HepG2 (cell line): ENCODE results near the gene B4GALT7. TPM values are rescaled to one million over a fixed set of nuclear protein-coding genes. Genes with fewer than 3 reads are reported as not detected.
A peak's percentile ranks its signal among the peaks of the same experiment; 100 is the strongest.

ENCODE experiments used
- GTF2F1 ChIP-seq: fragments of 150-350 bp; IDR thresholded peaks from 2 replicates; pipeline ENCODE4 v1.6.1; 2014; ENCODE audit warnings: low read length
- NBN ChIP-seq: fragments of 450-650 bp; conservative IDR thresholded peaks from 2 replicates; pipeline ENCODE4 v1.6.1; 2017
- SNAI1 ChIP-seq: sonication (generic); formaldehyde crosslinking; IDR thresholded peaks from 2 replicates; pipeline ENCODE4 v1.5.0; 2020; ENCODE audit warnings: mild to moderate bottlenecking, missing genetic modification reagents, borderline replicate concordance
- SNAPC2 ChIP-seq: sonication (generic); formaldehyde crosslinking; IDR thresholded peaks from 2 replicates; pipeline ENCODE4 v1.8.1; 2022; ENCODE audit warnings: mild to moderate bottlenecking, missing genetic modification reagents
- TMF1 ChIP-seq: sonication (generic); formaldehyde crosslinking; IDR thresholded peaks from 2 replicates; pipeline ENCODE4 v1.8.1; 2022; ENCODE audit warnings: low read depth, missing genetic modification reagents
- ZFP36 ChIP-seq: fragments of 150-350 bp; IDR thresholded peaks from 2 replicates; pipeline ENCODE4 v1.6.1; 2018; ENCODE audit warnings: borderline replicate concordance, low read length, low read depth; ENCODE audit not compliant: partially characterized antibody
- ZNF225 ChIP-seq: sonication (generic); formaldehyde crosslinking; IDR thresholded peaks from 2 replicates; pipeline ENCODE4 v1.4.0; 2020; ENCODE audit warnings: mild to moderate bottlenecking, missing genetic modification reagents
- ZNF317 ChIP-seq: sonication (generic); formaldehyde crosslinking; IDR thresholded peaks from 2 replicates; pipeline ENCODE4 v1.5.0; 2020; ENCODE audit warnings: mild to moderate bottlenecking, missing genetic modification reagents
- ZNF451 ChIP-seq: sonication (generic); formaldehyde crosslinking; IDR thresholded peaks from 2 replicates; pipeline ENCODE4 v1.5.0; 2020; ENCODE audit warnings: mild to moderate bottlenecking, missing genetic modification reagents
- polyA plus RNA-seq, 8 experiments: library from polyadenylated mRNA; depleted of rRNA in 3 of 8; stranded (reverse) in 7 of 8; unstranded in 1 of 8; fragments of >200 nt; fragmentation: Illumina TruSeq in 4 of 8; extraction: Trizol in 4 of 8; gene quantifications; 2 replicates each; pipeline versions ENCODE4 v1.2.1 to v1.2.3, GENCODE V29; 2011 to 2016; ENCODE audit warnings: low read depth in 4 of 8, missing spikeins in 1 of 8, mixed read lengths in 1 of 8; ENCODE audit not compliant: insufficient read depth in 1 of 8
- total RNA-seq, 5 experiments: library from RNA; depleted of rRNA; stranded (reverse); fragments of >200 nt; fragmentation: Illumina TruSeq; extraction: Trizol; gene quantifications; 2 replicates each; pipeline ENCODE4 v1.2.3, GENCODE V29; 2016; ENCODE audit warnings: low read depth in 1 of 5
- TF ChIP-seq, protein P1 (sequence below), 2 experiments: IDR thresholded peaks; 2 replicates each; pipeline ENCODE4 v1.6.1; 2011 to 2012; ENCODE audit warnings: low read length in 2 of 2, borderline replicate concordance in 1 of 2, low read depth in 1 of 2, mild to moderate bottlenecking in 1 of 2, moderate library complexity in 1 of 2
- TF ChIP-seq, protein P2 (sequence below): IDR thresholded peaks from 2 replicates; pipeline ENCODE4 v1.6.1; 2012; ENCODE audit warnings: low read length, improper control_type of control experiment
- TF ChIP-seq, protein P3 (sequence below): sonication (generic); formaldehyde crosslinking; IDR thresholded peaks from 2 replicates; pipeline ENCODE4 v1.9.0; 2021; ENCODE audit warnings: mild to moderate bottlenecking, missing genetic modification reagents
- TF ChIP-seq, protein P4 (sequence below): fragments of 450-650 bp; IDR thresholded peaks from 2 replicates; pipeline ENCODE4 v1.6.1; 2017

B4GALT7 gene
- total and polyA plus RNA-seq, 2 of the 13 experiments (the other 11 are each of a cell fraction or from before 2014, with no cell fraction given) = 16.4 to 20.5 TPM

DNA sequence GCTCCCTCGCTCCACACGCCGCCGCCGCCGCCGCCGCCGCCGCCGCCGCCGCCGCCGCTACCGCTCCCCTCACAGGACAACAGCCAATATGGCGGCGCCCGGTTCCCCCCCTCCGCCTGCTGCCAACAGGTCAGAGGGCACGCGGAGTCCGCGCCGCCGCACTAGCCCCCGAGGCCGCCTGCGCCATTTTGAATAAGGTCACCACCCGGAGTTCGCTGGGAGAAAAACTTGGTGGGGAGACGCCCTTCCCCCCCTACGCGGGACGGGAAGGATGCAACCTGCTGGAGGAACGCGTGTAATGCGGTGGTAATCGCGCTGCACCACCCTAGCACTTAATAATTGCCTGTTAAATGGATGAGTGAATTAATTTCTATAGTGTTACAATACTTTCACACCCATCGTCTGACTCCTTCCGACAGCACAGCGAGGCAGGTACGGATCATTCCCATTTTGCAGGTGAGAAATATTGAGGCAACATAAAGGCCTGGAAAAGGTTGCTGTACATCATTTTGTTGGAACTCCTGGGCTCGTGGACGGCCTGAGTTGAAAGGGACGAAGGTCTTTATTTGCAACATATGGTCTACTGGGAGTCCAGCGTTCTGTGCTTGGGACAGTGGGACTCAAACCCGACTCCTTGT, 45.3 kb upstream of the B4GALT7 start, which contains the start of gene FAM193B (continued):
- TF ChIP-seq, protein P1, sequence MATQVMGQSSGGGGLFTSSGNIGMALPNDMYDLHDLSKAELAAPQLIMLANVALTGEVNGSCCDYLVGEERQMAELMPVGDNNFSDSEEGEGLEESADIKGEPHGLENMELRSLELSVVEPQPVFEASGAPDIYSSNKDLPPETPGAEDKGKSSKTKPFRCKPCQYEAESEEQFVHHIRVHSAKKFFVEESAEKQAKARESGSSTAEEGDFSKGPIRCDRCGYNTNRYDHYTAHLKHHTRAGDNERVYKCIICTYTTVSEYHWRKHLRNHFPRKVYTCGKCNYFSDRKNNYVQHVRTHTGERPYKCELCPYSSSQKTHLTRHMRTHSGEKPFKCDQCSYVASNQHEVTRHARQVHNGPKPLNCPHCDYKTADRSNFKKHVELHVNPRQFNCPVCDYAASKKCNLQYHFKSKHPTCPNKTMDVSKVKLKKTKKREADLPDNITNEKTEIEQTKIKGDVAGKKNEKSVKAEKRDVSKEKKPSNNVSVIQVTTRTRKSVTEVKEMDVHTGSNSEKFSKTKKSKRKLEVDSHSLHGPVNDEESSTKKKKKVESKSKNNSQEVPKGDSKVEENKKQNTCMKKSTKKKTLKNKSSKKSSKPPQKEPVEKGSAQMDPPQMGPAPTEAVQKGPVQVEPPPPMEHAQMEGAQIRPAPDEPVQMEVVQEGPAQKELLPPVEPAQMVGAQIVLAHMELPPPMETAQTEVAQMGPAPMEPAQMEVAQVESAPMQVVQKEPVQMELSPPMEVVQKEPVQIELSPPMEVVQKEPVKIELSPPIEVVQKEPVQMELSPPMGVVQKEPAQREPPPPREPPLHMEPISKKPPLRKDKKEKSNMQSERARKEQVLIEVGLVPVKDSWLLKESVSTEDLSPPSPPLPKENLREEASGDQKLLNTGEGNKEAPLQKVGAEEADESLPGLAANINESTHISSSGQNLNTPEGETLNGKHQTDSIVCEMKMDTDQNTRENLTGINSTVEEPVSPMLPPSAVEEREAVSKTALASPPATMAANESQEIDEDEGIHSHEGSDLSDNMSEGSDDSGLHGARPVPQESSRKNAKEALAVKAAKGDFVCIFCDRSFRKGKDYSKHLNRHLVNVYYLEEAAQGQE (IDR thresholded peaks at IDR 0.05; ENCODE audit: borderline replicate concordance in 1 of 2, low read depth in 1 of 2, low read length in 2 of 2) = no peak
- TF ChIP-seq NBN (no peak), ZNF317 (CRISPR knock-in tag) (no peak), SNAI1 (CRISPR knock-in tag) (no peak), ZNF225 (CRISPR knock-in tag) (no peak), ZFP36 (no peak), TMF1 (CRISPR knock-in tag) (no peak), SNAPC2 (CRISPR knock-in tag) (peak; percentile 29; the same call in 1 of the 2 replicates), GTF2F1 (no peak), ZNF451 (no peak)
- TF ChIP-seq, protein P2, sequence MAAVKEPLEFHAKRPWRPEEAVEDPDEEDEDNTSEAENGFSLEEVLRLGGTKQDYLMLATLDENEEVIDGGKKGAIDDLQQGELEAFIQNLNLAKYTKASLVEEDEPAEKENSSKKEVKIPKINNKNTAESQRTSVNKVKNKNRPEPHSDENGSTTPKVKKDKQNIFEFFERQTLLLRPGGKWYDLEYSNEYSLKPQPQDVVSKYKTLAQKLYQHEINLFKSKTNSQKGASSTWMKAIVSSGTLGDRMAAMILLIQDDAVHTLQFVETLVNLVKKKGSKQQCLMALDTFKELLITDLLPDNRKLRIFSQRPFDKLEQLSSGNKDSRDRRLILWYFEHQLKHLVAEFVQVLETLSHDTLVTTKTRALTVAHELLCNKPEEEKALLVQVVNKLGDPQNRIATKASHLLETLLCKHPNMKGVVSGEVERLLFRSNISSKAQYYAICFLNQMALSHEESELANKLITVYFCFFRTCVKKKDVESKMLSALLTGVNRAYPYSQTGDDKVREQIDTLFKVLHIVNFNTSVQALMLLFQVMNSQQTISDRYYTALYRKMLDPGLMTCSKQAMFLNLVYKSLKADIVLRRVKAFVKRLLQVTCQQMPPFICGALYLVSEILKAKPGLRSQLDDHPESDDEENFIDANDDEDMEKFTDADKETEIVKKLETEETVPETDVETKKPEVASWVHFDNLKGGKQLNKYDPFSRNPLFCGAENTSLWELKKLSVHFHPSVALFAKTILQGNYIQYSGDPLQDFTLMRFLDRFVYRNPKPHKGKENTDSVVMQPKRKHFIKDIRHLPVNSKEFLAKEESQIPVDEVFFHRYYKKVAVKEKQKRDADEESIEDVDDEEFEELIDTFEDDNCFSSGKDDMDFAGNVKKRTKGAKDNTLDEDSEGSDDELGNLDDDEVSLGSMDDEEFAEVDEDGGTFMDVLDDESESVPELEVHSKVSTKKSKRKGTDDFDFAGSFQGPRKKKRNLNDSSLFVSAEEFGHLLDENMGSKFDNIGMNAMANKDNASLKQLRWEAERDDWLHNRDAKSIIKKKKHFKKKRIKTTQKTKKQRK = no peak
- TF ChIP-seq, protein P3, sequence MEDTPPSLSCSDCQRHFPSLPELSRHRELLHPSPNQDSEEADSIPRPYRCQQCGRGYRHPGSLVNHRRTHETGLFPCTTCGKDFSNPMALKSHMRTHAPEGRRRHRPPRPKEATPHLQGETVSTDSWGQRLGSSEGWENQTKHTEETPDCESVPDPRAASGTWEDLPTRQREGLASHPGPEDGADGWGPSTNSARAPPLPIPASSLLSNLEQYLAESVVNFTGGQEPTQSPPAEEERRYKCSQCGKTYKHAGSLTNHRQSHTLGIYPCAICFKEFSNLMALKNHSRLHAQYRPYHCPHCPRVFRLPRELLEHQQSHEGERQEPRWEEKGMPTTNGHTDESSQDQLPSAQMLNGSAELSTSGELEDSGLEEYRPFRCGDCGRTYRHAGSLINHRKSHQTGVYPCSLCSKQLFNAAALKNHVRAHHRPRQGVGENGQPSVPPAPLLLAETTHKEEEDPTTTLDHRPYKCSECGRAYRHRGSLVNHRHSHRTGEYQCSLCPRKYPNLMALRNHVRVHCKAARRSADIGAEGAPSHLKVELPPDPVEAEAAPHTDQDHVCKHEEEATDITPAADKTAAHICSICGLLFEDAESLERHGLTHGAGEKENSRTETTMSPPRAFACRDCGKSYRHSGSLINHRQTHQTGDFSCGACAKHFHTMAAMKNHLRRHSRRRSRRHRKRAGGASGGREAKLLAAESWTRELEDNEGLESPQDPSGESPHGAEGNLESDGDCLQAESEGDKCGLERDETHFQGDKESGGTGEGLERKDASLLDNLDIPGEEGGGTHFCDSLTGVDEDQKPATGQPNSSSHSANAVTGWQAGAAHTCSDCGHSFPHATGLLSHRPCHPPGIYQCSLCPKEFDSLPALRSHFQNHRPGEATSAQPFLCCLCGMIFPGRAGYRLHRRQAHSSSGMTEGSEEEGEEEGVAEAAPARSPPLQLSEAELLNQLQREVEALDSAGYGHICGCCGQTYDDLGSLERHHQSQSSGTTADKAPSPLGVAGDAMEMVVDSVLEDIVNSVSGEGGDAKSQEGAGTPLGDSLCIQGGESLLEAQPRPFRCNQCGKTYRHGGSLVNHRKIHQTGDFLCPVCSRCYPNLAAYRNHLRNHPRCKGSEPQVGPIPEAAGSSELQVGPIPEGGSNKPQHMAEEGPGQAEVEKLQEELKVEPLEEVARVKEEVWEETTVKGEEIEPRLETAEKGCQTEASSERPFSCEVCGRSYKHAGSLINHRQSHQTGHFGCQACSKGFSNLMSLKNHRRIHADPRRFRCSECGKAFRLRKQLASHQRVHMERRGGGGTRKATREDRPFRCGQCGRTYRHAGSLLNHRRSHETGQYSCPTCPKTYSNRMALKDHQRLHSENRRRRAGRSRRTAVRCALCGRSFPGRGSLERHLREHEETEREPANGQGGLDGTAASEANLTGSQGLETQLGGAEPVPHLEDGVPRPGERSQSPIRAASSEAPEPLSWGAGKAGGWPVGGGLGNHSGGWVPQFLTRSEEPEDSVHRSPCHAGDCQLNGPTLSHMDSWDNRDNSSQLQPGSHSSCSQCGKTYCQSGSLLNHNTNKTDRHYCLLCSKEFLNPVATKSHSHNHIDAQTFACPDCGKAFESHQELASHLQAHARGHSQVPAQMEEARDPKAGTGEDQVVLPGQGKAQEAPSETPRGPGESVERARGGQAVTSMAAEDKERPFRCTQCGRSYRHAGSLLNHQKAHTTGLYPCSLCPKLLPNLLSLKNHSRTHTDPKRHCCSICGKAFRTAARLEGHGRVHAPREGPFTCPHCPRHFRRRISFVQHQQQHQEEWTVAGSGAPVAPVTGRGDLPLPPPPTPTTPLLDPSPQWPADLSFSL (CRISPR knock-in tag) = no peak
- TF ChIP-seq, protein P4, sequence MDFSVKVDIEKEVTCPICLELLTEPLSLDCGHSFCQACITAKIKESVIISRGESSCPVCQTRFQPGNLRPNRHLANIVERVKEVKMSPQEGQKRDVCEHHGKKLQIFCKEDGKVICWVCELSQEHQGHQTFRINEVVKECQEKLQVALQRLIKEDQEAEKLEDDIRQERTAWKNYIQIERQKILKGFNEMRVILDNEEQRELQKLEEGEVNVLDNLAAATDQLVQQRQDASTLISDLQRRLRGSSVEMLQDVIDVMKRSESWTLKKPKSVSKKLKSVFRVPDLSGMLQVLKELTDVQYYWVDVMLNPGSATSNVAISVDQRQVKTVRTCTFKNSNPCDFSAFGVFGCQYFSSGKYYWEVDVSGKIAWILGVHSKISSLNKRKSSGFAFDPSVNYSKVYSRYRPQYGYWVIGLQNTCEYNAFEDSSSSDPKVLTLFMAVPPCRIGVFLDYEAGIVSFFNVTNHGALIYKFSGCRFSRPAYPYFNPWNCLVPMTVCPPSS = no peak
